HL-60 (cell line): ENCODE results near the gene SYT11.
"Not testable (repeated sequence)": the region's sequence is repeated elsewhere in the genome, so short reads cannot be mapped to it uniquely, and the experiment has no call there.

Source experiments
- DNase-seq, 2 experiments: peaks; one replicate each; pipeline ENCODE4 v3.0.0-alpha.2; 2010 to 2020; ENCODE audit warnings: low read depth in 1 of 2, low spot score in 1 of 2
- H3K27ac ChIP-seq: fragments of 250-450 bp; sonication (Bioruptor Pico); replicated peaks from 2 replicates; pipeline ENCODE4 v1.5.1; 2020; ENCODE audit warnings: mild to moderate bottlenecking, moderate library complexity
- H3K27me3 ChIP-seq: fragments of 250-450 bp; sonication (Bioruptor Pico); 2 replicates; pipeline ENCODE4 v1.5.1; 2021; ENCODE audit warnings: mild to moderate bottlenecking, moderate library complexity; ENCODE audit not compliant: insufficient read depth, poor library complexity, severe bottlenecking
- H3K4me3 ChIP-seq: replicated peaks from 2 replicates; pipeline ENCODE4 v1.5.1; 2011; ENCODE audit warnings: mild to moderate bottlenecking, control low read depth, low read length; ENCODE audit not compliant: insufficient read depth
- GABPA ChIP-seq: IDR thresholded peaks from 2 replicates; pipeline ENCODE4 v1.6.1; 2012; ENCODE audit warnings: low read depth
- POLR2AphosphoS5 ChIP-seq: IDR thresholded peaks from 2 replicates; pipeline ENCODE4 v1.6.1; 2012; ENCODE audit warnings: low read depth
- REST ChIP-seq: IDR thresholded peaks from 2 replicates; pipeline ENCODE4 v1.6.1; 2012; ENCODE audit warnings: low read depth; ENCODE audit not compliant: insufficient replicate concordance
- SPI1 ChIP-seq: IDR thresholded peaks from 2 replicates; pipeline ENCODE4 v1.6.1; 2012; ENCODE audit warnings: low read depth, mild to moderate bottlenecking, borderline replicate concordance
- TF ChIP-seq, protein P1 (sequence below): IDR thresholded peaks from one replicate; pipeline ENCODE4 v1.5.1; 2011; ENCODE audit warnings: low read length, control low read depth, inconsistent platforms; ENCODE audit not compliant: insufficient read depth

SYT11 gene

DNA sequence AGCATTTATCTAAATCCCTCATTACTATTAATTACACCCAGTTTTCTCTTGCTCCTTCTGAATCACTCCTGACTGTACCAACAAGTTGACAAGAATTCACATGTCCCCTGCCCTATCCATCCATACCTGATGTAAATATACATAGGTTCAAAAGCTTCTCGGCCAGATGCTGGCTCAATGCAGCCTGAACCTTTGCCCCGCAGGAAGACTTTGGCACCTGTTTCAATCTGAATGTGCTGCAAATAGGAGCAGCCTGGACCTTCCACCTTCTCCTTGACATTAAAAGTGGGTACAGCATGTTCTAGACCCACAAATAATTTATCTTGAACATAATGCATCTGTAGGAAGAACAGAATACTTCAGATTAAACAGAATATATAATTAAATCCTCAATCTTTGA lies 66.1 kb downstream of the SYT11 start:
- Histone ChIP-seq H3K27me3 (no peaks in the 10 kb centered on the region), H3K27ac (no peak overlapping the region), H3K4me3 (no peak overlapping the region)
- no peak for TF ChIP-seq GABPA
- no peak for TF ChIP-seq POLR2AphosphoS5
- TF ChIP-seq, protein P1, sequence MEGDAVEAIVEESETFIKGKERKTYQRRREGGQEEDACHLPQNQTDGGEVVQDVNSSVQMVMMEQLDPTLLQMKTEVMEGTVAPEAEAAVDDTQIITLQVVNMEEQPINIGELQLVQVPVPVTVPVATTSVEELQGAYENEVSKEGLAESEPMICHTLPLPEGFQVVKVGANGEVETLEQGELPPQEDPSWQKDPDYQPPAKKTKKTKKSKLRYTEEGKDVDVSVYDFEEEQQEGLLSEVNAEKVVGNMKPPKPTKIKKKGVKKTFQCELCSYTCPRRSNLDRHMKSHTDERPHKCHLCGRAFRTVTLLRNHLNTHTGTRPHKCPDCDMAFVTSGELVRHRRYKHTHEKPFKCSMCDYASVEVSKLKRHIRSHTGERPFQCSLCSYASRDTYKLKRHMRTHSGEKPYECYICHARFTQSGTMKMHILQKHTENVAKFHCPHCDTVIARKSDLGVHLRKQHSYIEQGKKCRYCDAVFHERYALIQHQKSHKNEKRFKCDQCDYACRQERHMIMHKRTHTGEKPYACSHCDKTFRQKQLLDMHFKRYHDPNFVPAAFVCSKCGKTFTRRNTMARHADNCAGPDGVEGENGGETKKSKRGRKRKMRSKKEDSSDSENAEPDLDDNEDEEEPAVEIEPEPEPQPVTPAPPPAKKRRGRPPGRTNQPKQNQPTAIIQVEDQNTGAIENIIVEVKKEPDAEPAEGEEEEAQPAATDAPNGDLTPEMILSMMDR = no peak
- TF ChIP-seq SPI1 = no peak
- no peak for TF ChIP-seq REST
- DNase-seq = no peak

GRCh38 chr1:155929057-155929456 lies 69.7 kb downstream of the SYT11 start:
- no peaks in the 10 kb centered on the region for H3K27me3 ChIP-seq
- TF ChIP-seq POLR2AphosphoS5 (no peak), SPI1 (no peak), REST (no peak), GABPA (no peak)
- TF ChIP-seq, protein P1 = no peak
- no peak for DNase-seq
- no peak overlapping the region for H3K4me3 ChIP-seq
- no peak overlapping the region for H3K27ac ChIP-seq

GRCh38 chr1:155930725-155931124 lies 71.4 kb downstream of the SYT11 start:
- not testable (repeated sequence) for H3K27ac ChIP-seq, H3K4me3 ChIP-seq

DNA sequence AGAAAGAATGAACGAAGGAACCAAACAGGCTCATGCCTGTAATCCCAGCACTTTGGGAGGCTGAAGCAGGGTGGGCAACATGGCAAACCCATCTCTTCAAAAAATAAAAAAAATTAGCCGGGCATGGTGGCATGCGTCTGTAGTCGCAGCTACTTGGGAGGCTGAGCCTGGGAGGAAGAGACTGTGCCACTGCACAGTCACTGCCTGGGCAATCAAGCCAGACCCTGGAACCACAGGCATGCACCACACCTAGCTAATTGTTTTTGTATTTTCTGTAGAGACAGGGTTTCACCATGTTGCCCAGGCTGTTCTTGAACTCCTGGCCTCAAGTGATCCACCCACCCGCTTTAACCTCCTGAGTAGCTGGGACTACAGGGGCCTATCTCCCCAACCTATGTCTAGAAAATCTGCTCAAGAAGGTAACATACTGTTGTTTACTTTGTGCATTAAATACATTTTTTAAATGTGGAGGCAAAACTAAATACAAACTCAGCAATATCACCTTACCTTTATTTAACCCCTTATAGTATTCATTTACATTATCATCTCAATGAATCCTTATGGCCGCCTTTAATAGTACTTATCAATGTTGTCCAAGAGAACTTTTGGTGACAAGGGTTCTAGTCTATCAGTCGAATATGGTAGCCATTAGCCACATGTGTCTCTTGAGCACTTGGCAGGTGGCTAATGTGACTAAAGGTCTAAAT lies 72.1 kb downstream of the SYT11 start:
- Histone ChIP-seq H3K27ac (no peak overlapping the region), H3K4me3 (peak overlapping the region; percentile 11; the same call in 1 of the 2 replicates), H3K27me3 (no peaks in the 10 kb centered on the region)
- TF ChIP-seq GABPA (no peak), REST (no peak), POLR2AphosphoS5 (no peak), SPI1 (no peak)
- TF ChIP-seq, protein P1 = no peak
- no peak for DNase-seq

More at GRCh38 chr1:155930725-155931124, 71.4 kb downstream of the SYT11 start:
- DNase-seq, H3K27me3 ChIP-seq: not testable (repeated sequence)
